IMR-90 (cell line): ENCODE data around the gene NHLRC2. TPM values are rescaled to one million over a fixed set of nuclear protein-coding genes. Genes with fewer than 3 reads are reported as not detected.

Source experiments
- ATAC-seq: fragments of 200-7000 bp; cut with Tn5 transposase; 2 replicates; pipeline ENCODE4 v1.9.1; 2020; ENCODE audit warnings: low read depth, mild to moderate bottlenecking, moderate library complexity
- BruUV-seq: library from RNA; stranded (reverse); fragments of 400-500 nt; replicated peaks from 2 replicates; lab custom pipeline; 2021; lab: Mats Ljungman, UMichigan
- CTCF ChIA-PET: fragments of 300-600 bp; formaldehyde crosslinking; extraction: SDS; loops from one replicate; lab custom pipeline; 2021; ENCODE audit warnings: antibody characterized with exemption; lab: Yijun Ruan, JAX
- POLR2A ChIA-PET: fragments of 300-600 bp; sonication (Branson Sonifier 250); formaldehyde crosslinking; loops from one replicate; lab custom pipeline; 2022; ENCODE audit warnings: antibody characterized with exemption; ENCODE audit not compliant: unreplicated experiment; lab: Charles Lee
- DNase-seq: peaks from one replicate; pipeline ENCODE4 v3.0.0; 2013
- H2AFZ ChIP-seq: replicated peaks from 2 replicates; pipeline ENCODE3; 2013; ENCODE audit warnings: low read length, mild to moderate bottlenecking; ENCODE audit not compliant: poor library complexity
- H2AK5ac ChIP-seq: 2 replicates; pipeline ENCODE4 v1.6.1; 2013; ENCODE audit warnings: low read depth, low read length, inconsistent platforms
- H2AK9ac ChIP-seq: replicated peaks from 2 replicates; pipeline ENCODE3; 2013; ENCODE audit warnings: mild to moderate bottlenecking, low read depth, low read length, moderate library complexity; ENCODE audit not compliant: poor library complexity
- H2BK120ac ChIP-seq: 2 replicates; pipeline ENCODE4 v1.6.1; 2013; ENCODE audit warnings: low read depth, low read length, inconsistent platforms
- H2BK15ac ChIP-seq: 3 replicates; pipeline ENCODE4 v1.6.1; 2013; ENCODE audit warnings: low read depth, low read length, inconsistent platforms
- H2BK20ac ChIP-seq: 2 replicates; pipeline ENCODE4 v1.6.1; 2013; ENCODE audit warnings: low read depth, mild to moderate bottlenecking, inconsistent platforms, low read length, moderate library complexity
- H2BK5ac ChIP-seq: 2 replicates; pipeline ENCODE4 v1.6.1; 2013; ENCODE audit warnings: mild to moderate bottlenecking, low read depth, low read length, inconsistent platforms; ENCODE audit not compliant: poor library complexity, severe bottlenecking
- H3K14ac ChIP-seq: replicated peaks from 2 replicates; pipeline ENCODE4 v1.6.1; 2013; ENCODE audit warnings: low read depth, low read length, inconsistent platforms
- H3K18ac ChIP-seq: 2 replicates; pipeline ENCODE4 v1.6.1; 2013; ENCODE audit warnings: low read depth, low read length, control low read depth
- H3K23ac ChIP-seq: 2 replicates; pipeline ENCODE4 v1.6.1; 2013; ENCODE audit warnings: low read depth, low read length, inconsistent platforms
- H3K27ac ChIP-seq: 2 replicates; pipeline ENCODE4 v1.5.1; 2013; ENCODE audit warnings: mild to moderate bottlenecking, control low read depth, low read length; ENCODE audit not compliant: insufficient read depth
- H3K27me3 ChIP-seq: 2 replicates; pipeline ENCODE4 v1.6.1; 2013; ENCODE audit warnings: low read length; ENCODE audit not compliant: control insufficient read depth, insufficient read depth
- H3K36me3 ChIP-seq: 2 replicates; pipeline ENCODE4 v1.6.1; 2013; ENCODE audit warnings: low read length, mixed read lengths; ENCODE audit not compliant: control insufficient read depth, insufficient read depth
- H3K4ac ChIP-seq: 2 replicates; pipeline ENCODE4 v1.6.1; 2013; ENCODE audit warnings: low read depth, low read length, inconsistent platforms
- H3K4me1 ChIP-seq: 2 replicates; pipeline ENCODE4 v1.6.1; 2013; ENCODE audit warnings: low read length, mixed read lengths; ENCODE audit not compliant: control insufficient read depth, insufficient read depth
- H3K4me2 ChIP-seq: 2 replicates; pipeline ENCODE4 v1.6.1; 2013; ENCODE audit warnings: low read depth, mild to moderate bottlenecking, control low read depth, low read length, moderate library complexity
- H3K4me3 ChIP-seq: 2 replicates; pipeline ENCODE4 v1.5.1; 2013; ENCODE audit warnings: low read depth, mild to moderate bottlenecking, control low read depth, low read length, moderate library complexity; ENCODE audit not compliant: insufficient read depth
- H3K56ac ChIP-seq: 2 replicates; pipeline ENCODE4 v1.6.1; 2013; ENCODE audit warnings: low read length, inconsistent platforms; ENCODE audit not compliant: insufficient read depth; ENCODE audit errors: extremely low read depth
- H3K79me1 ChIP-seq, 2 experiments: 2 replicates each; pipeline ENCODE4 v1.6.1; 2013; ENCODE audit warnings: low read length in 2 of 2, inconsistent platforms in 1 of 2, low read depth in 1 of 2
- H3K9ac ChIP-seq: 2 replicates; pipeline ENCODE4 v1.6.1; 2013; ENCODE audit warnings: low read depth, low read length, control low read depth
- H3K9me1 ChIP-seq: 2 replicates; pipeline ENCODE4 v1.6.1; 2013; ENCODE audit warnings: low read length, inconsistent platforms; ENCODE audit not compliant: insufficient read depth
- H3K9me3 ChIP-seq: 2 replicates; pipeline ENCODE4 v1.6.1; 2013; ENCODE audit warnings: low read length; ENCODE audit not compliant: control insufficient read depth, insufficient read depth
- H4K20me1 ChIP-seq: 2 replicates; pipeline ENCODE4 v1.6.1; 2013; ENCODE audit warnings: low read length, inconsistent platforms; ENCODE audit not compliant: insufficient read depth
- H4K5ac ChIP-seq: 2 replicates; pipeline ENCODE4 v1.6.1; 2013; ENCODE audit warnings: mild to moderate bottlenecking, low read depth, low read length, control low read depth
- H4K8ac ChIP-seq, 2 experiments: 2 replicates each; pipeline ENCODE4 v1.6.1; 2013; ENCODE audit warnings: low read depth in 2 of 2, low read length in 2 of 2, control low read depth in 1 of 2, inconsistent platforms in 1 of 2
- H4K91ac ChIP-seq: 2 replicates; pipeline ENCODE4 v1.6.1; 2013; ENCODE audit warnings: low read depth, low read length, inconsistent platforms; ENCODE audit not compliant: insufficient read depth
- BHLHE40 ChIP-seq: fragments of 150-350 bp; IDR thresholded peaks from 2 replicates; pipeline ENCODE4 v1.6.1; 2016; ENCODE audit warnings: mild to moderate bottlenecking, low read depth, low read length
- CEBPB ChIP-seq: IDR thresholded peaks from 2 replicates; pipeline ENCODE4 v1.6.1; 2012; ENCODE audit warnings: low read depth, low read length, improper control_type of control experiment
- FOS ChIP-seq: fragments of 150-350 bp; IDR thresholded peaks from 2 replicates; pipeline ENCODE4 v1.6.1; 2016; ENCODE audit warnings: low read depth, low read length
- MXI1 ChIP-seq: IDR thresholded peaks from 2 replicates; pipeline ENCODE4 v1.6.1; 2012; ENCODE audit warnings: low read depth, mild to moderate bottlenecking, low read length, moderate library complexity, borderline replicate concordance
- NFE2L2 ChIP-seq: fragments of 150-350 bp; IDR thresholded peaks from 2 replicates; pipeline ENCODE4 v1.6.1; 2016; ENCODE audit warnings: low read depth, mild to moderate bottlenecking, low read length
- POLR2A ChIP-seq: IDR thresholded peaks from 2 replicates; pipeline ENCODE4 v1.6.1; 2012; ENCODE audit warnings: mild to moderate bottlenecking, low read depth, low read length
- SMC3 ChIP-seq: fragments of 150-350 bp; IDR thresholded peaks from 2 replicates; pipeline ENCODE4 v1.6.1; 2016; ENCODE audit warnings: low read depth, mild to moderate bottlenecking, antibody characterized with exemption, low read length, moderate library complexity
- WGBS, 2 experiments: methylation state at CpG; one replicate each; pipeline versions ENCODE4 v1.1.5 to v1.1.7; 2013; ENCODE audit warnings: missing lambda C conversion rate in 2 of 2; ENCODE audit not compliant: insufficient read length in 1 of 2; ENCODE audit errors: extremely low coverage in 2 of 2; 5-methylcytosine and 5-hydroxymethylcytosine counted together
- dilution Hi-C: fragments of 300-500 bp; cut with HindIII; formaldehyde crosslinking; loops from one replicate; pipeline ENCODE4 v1.14.3; 2018; ENCODE audit warnings: low sequenced_read_pairs; ENCODE audit not compliant: unreplicated experiment
- in situ Hi-C: fragments of 300-500 bp; cut with MboI; formaldehyde crosslinking; loops from 3 replicates; pipeline ENCODE4 v1.14.3; 2019; ENCODE audit warnings: low sequenced_read_pairs, inconsistent platforms, mixed read lengths
- intact Hi-C: fragments of 100-400 bp; cut with micrococcal nuclease; formaldehyde crosslinking; loops from 2 replicates; pipeline ENCODE4 v1.10.0; 2022
- polyA plus RNA-seq, 3 experiments: library from polyadenylated mRNA; depleted of rRNA; stranded (reverse); fragments of >200 nt; gene quantifications; 2 replicates each; pipeline ENCODE4 v1.2.3, GENCODE V29; 2012; ENCODE audit warnings: low replicate concordance in 1 of 3
- total RNA-seq: library from RNA; depleted of rRNA; stranded (reverse); fragments of >200 nt; gene quantifications from 2 replicates; pipeline ENCODE4 v1.2.3, GENCODE V29; 2012

Gene NHLRC2
- total and polyA plus RNA-seq, 2 of the 4 experiments (the other 2 are of a cell fraction): 3.0 to 11.8 TPM

- Histone ChIP-seq H3K18ac (no peak overlapping the region), H3K79me1 (no peaks in the 10 kb centered on the region), H3K9me3 (no peaks in the 10 kb centered on the region), H3K23ac (no peak overlapping the region), H4K20me1 (no peaks in the 10 kb centered on the region), H2BK20ac (no peak overlapping the region), H3K9ac (no peak overlapping the region), H3K27ac (no peak overlapping the region), H3K36me3 (no peaks in the 10 kb centered on the region), H3K56ac (no peak overlapping the region), H2BK15ac (no peak overlapping the region), H3K4me2 (no peak overlapping the region), H2AFZ (no peak overlapping the region), H3K27me3 (peaks cover 9% of the 10 kb centered on the region), H2BK120ac (no peak overlapping the region), H3K4me1 (no peaks in the 10 kb centered on the region), H2AK9ac (no peak overlapping the region), H2AK5ac (no peak overlapping the region), H3K4me3 (no peak overlapping the region), H4K8ac (no peak overlapping the region), H4K91ac (no peak overlapping the region), H4K5ac (no peak overlapping the region), H3K14ac (no peak overlapping the region), H3K4ac (no peak overlapping the region), H3K9me1 (no peaks in the 10 kb centered on the region), H2BK5ac (no peak overlapping the region)
- no CpG with 5 or more reads among the region's 4 CpGs for WGBS, 2 experiments
- DNase-seq (no peak), ATAC-seq (no peak)
- dilution Hi-C loops (no loop called here), in situ Hi-C loops (no loop called here), intact Hi-C loops (no loop called here)
- ChIA-PET POLR2A (no interaction called here), CTCF (interaction anchor here (0.7 kb wide), 1 partner anchor 222 kb away, joined by 3 read pairs; no protein-coding TSS in a partner anchor)
- BruUV-seq: no TSS peak
- no peak for TF ChIP-seq SMC3
- no peak for TF ChIP-seq CEBPB
- TF ChIP-seq MXI1: no peak
- no peak for TF ChIP-seq POLR2A
- TF ChIP-seq FOS: no peak
- TF ChIP-seq NFE2L2: no peak
- no peak for TF ChIP-seq BHLHE40
These were observed 34.5 kb upstream of the NHLRC2 start for GRCh38 chr10:113819989-113820388.
